Inflammatory macrophage treated with lipopolysaccharide for 1 hour (primary cell): ENCODE data around the gene ANKRD11.

ENCODE experiments used
- DNase-seq, 2 donors: peaks; one replicate each; pipeline ENCODE4 v3.0.0-alpha.2; 2020 to 2022

Gene ANKRD11

GRCh38 chr16:89291776-89292175 lies 198.6 kb downstream of the ANKRD11 start:
- no peak for DNase-seq

DNA sequence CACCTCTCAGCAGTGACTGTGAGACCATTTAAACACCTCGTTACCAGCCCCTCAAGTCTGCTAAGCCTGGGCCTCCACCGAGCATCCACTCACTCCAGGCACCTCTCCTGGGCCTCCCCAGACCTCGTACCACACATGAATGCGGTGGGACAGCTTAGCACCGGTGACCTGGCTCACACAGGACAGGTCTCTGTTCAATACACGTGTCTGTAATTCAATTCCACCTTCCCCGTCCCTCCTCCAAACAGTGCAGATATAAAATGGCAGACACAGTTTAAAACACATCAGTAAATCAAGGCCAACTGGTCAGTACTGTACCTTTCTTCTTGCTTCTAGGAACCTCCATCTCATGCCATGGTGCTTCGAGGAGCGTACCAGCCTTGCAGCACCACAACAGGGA lies 199.0 kb downstream of the ANKRD11 start:
- DNase-seq = no peak

- DNase-seq = no peak
Observed at GRCh38 chr16:89290887-89291286, 199.5 kb downstream of the ANKRD11 start.

- DNase-seq = no peak
Observed at GRCh38 chr16:89290472-89290871, 199.9 kb downstream of the ANKRD11 start.

GRCh38 chr16:89289428-89290395 lies 200.6 kb downstream of the ANKRD11 start:
- peak; percentile 29 to 80 for DNase-seq

DNA sequence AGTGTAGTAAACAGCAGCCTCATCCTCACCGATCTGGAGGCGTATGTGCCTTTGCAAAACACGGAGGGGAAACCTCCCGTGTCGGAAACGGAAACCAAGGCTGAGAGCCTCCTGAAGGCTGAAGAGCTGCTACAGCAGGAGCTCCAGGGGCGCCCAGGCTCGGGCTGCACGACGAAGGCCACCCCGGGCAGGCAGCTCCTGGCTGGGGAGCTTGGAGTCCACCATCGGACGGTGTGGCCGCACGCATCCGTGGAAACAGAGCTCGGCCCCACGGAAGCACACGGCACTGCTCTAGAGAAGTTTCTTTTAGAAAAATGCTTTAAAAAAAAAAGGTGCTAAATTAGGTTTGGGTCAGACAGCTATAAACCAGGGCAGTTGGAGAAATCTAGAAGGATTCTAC lies 201.4 kb downstream of the ANKRD11 start:
- no peak for DNase-seq

- DNase-seq = no peak
Observed at GRCh38 chr16:89288577-89288844, 201.8 kb downstream of the ANKRD11 start.

DNA sequence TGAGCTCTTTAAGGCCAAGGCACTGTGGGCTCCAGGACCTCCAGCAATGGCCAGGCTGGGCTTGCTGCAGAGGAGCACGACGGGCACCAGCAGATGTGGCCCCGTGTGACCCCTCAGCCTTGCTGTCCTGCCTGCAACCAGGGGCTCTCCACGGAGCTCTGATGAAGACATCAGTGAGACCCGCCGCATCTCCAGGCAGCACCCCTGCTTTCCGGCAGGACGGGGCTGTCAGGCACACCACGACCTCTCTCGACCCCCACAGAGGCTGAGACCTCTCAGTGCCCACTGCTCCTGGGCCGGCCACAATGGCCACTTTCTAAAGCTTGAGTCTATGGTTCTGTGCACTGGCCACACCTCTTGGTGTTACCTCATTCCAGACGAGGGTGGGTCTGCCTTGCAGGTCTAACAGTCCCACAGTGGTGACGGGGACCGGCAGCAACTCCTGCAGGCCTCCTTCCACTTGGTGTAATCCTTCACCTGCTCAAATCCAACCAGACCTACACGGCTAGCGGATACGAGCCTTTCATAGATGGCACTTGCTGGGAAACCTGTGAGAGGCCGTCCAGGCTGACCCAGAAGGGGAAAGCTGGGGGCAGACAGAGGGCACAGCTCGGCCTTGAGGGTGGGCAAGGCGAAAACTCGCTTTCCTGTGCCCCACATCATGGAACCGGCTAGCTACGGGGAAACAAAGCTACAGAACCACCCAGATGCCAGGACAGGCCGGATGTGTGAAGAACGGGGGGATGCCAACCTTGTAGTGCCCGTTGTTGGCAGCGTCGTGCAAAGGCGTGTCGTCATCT lies 202.4 kb downstream of the ANKRD11 start:
- no peak for DNase-seq

GRCh38 chr16:89286096-89286495 lies 204.3 kb downstream of the ANKRD11 start:
- DNase-seq = no peak

GRCh38 chr16:89285381-89285780 lies 205.0 kb downstream of the ANKRD11 start:
- DNase-seq = no peak

GRCh38 chr16:89283449-89283848 lies 206.9 kb downstream of the ANKRD11 start:
- DNase-seq = no peak

DNA sequence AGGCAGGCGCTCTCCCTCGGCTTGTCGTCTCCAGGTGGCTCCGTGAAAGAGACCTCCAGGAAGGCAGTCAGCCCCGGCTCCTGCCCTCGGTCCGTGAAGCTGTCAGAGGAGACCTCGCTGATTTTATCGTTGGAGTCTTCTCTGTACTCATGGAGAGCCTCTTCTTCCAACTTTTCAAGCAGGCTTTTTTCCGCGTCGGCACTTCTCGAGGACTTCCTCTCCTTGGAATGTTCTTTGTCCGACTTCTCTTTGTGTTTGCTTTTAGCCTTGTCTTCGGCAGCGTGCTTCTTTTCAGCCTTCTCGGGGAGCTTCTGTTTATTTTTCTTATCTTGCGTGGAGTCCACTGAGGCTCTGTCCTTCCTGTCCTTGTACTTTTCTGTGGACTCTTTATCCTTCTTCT lies 207.8 kb downstream of the ANKRD11 start:
- no peak for DNase-seq

DNA sequence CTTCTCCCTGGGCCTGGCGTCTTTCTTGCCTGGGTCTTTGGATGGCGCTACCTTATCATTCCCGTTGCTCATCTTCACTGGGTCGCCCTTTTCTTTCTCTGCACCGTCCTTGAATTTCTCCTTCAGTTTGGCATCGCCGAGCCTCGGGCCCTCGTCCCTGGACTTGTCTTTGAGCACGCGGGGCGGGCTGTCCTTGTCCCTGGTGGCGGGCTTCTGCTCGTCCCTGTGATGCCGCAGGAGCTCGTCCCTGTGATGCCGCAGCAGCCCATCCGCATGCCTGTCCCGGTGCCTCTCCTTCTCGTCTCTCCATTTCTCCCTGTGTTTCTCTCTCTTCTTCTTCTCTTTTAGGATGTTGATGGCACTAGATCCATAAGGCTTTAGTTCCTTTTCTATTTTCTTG lies 208.5 kb downstream of the ANKRD11 start:
- DNase-seq = no peak

DNA sequence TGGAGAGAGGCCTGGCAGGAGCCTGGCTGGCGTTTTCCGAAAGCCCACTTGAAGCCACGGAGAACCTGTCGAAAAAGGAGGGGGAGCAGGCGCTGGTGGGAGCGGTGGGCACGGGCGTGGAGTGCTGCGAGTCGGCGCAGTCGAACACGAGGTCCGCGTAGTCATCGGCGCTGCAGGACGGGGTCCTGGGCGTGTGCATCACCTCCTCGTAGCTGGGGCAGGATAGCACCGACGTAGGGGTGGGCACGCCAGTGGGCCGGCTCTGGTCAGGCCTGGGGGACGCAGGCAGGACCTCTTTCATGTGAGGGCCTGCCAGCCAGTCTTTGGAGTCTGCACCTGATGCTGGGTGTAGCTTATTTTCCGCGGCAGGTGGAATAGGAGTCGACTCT lies 209.2 kb downstream of the ANKRD11 start:
- DNase-seq = no peak

DNA sequence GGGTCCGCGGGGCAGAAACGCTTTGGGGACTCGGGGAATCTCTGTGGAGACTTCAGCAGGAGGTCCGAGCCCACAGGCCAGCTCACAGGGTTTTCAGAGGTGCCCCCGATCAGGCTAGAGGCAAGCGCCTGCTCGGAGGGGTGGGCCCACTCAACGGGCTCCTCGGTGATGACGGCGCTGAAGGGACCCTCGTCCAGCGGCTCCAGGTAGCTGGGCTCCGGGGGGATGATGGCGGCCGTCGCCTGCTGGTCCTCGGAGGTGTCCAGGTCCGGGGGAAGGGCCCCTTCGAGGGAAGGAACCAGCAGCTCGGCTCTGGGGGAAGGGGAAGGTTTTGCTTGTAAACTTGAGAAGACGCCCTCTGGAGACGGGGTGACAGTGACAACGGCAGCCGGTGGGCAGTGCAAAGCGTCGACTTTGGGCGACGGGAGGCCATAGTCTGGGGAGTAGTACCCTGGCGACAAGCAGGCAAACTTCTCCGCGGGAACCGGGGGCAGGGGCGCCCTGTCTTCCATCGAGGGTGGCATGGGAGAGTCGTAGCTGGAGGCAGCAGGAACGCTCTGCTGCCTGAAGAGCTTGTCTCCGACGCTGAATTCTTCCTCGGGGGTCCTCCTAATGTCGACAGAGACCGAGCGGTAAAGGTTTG lies 209.7 kb downstream of the ANKRD11 start:
- DNase-seq = no peak

DNA sequence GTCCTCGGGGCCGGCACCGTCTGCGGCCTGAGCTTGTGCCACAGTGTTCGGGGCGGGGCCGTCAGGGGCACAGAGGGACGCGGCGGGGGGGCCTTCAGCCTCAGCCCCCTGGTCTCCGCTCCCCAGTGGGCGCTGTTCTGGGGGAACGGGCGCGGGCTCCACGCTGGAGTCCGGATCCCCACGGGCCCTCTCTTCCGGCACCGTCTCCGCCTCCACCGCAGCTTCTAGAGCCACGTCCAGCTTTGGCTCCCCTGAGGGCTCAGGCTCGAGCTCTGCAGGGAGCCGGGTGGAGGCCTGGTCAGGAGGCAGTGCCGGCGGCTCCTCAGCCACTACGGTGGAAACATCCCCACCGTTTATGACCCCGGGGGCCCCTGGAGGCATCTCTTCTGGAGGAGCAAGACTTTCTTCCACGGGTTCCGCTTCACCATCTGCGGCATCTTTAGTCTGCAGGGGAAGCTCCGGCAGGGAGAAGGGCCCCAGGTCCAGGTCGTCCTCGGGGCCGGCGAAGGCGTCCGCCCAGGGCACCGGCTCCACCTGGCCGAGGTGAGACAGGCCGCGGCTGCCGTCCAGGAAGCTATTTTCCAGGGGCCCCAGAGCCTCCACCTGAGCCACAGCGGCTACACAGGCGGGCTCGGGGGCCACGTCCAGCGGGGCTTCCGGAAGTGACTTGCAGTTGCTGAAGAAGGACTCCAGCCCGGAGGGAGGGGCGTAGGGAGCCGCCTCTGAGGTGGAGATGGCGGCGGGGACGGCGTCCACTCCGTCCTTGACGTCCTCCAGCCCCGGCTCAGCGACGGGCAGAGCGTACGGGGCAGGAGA lies 210.5 kb downstream of the ANKRD11 start:
- no peak for DNase-seq

DNA sequence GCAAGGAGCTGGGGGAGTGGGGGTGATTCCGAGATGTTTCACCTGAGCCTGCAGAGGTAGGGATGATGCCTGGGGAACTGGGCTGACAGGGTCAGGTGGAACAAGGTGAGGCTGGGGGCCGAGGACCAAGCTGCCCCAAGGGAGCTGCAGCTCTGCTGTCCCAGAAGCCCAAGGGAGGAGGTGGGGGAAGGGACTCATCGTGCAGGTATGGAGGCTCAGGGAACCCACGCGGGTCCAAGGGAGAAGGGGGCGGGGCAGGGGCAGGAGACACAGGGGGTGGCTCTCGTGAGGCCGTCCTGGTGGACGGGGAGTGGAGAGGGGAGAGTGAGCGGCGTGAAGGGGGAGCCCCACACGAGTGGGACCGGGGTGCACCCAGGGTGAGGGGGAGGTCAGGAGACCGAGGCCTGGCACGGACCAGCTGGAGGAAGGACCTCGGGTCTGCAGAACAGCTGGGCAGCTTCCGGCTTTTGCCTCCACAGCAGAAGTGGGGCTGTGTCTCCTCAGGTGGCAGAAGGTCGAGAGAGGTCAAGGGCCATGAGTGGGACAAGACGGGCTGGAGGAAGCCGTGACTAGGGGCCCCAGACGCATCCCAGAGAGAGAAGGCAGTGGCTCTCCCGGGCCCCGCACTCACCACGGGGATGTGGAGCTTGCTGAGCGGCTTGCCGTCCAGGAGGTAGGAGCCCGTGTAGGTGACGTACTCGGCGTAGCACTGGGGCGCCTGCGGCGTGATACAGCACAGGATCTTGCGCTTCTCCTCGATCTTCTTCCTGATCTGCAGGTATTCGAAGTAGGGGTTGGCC lies 211.7 kb downstream of the ANKRD11 start:
- no peak for DNase-seq

DNA sequence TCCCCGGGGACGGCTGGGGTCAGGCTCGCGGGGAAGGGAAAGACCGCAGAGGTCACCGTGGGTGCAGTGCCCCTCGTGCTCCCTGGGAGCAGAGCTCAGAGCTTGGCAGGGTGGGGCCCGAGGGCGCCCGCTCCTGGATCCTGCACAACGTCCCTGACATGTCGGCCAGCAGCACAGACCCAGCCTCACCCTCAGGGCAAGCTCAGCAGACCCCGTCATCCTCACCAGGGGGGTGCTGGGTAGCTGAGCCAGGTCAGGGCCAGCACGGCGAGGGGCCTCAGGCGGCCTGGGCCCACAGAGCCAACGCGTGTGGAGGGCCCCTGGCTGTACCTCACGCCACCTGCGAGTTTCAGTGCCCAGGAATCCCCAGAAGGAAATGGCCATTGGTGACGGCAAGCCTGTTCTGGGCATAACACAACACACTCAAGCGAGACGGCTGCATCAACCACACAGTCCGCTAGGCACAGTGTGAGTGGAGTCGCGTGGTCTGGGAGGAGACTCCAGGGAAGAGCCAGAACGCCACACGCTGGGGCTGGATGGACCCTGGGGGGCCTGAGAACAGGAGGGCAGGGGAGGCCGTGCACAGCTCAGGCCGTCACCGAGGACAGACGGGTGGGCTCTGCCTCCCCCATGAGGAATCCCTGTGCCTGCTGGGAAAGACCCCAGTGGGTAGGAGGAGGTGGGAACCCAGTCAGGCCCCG lies 212.6 kb downstream of the ANKRD11 start:
- DNase-seq = no peak

- DNase-seq = no peak
Observed at GRCh38 chr16:89277049-89277448, 213.3 kb downstream of the ANKRD11 start.

DNA sequence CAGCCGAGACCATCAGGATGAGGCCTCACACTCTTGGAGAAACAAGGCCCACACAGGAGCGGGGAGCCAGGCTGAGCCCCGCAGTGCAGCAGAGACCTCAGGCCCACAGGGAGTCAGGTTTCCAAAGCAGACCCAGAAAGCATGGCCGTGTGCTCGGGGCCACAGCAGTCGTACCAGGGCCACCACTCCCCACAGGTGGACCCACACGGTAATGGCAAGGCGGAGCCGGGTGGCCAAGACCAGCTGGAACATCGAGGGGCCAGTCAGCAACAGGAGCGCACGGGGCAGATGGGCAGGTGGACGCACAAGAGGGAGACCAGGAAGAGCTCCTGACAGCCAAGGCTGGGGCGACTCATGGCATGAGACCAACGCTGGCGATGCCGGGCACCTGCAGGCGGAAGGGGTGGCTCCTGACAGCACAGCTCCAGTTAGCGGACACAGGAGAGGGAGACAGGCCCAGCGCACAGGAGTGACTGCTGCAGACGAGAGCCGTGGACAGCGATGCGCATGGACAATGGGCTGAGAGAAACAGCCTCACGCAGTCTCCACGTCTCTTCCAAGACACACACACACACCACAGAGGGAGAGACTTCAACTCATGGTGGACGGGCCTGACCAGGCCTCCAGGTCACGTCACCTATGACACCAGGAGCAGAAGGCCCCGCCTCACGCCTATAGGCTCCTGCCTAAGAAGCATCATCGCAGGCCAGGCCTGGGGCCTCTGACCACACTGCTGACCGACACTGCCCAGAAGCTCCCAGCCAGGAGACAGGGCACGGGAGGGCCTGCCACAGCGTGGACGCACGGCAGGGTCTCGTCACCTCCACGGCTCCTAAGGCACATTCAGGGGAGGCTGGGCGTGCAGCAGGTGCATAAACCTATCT lies 214.3 kb downstream of the ANKRD11 start:
- no peak for DNase-seq
